Aorta (tissue), 5 donors: ENCODE measurements around the gene ABCG1. TPM values are rescaled to one million over a fixed set of nuclear protein-coding genes. Genes with fewer than 3 reads are reported as not detected.

Experiments
- ATAC-seq: fragments of 200-7000 bp; cut with Tn5 transposase; one replicate; pipeline ENCODE4 v1.9.1; 2022; ENCODE audit warnings: moderate library complexity; ENCODE audit not compliant: low FRiP score
- DNase-seq, 2 donors: peaks; one replicate each; pipeline ENCODE4 v3.0.0-alpha.2; 2020
- H3K27ac ChIP-seq, 2 donors: one replicate each; pipeline ENCODE4 v1.5.1; 2013; ENCODE audit warnings: low read length in 2 of 2, mild to moderate bottlenecking in 2 of 2, moderate library complexity in 2 of 2, control low read depth in 1 of 2, inconsistent platforms in 1 of 2, low read depth in 1 of 2
- H3K27me3 ChIP-seq, 2 donors: one replicate each; pipeline ENCODE4 v1.6.1; 2013; ENCODE audit warnings: control low read depth in 1 of 2, low read length in 1 of 2, mild to moderate bottlenecking in 1 of 2, moderate library complexity in 1 of 2; ENCODE audit not compliant: insufficient read depth in 2 of 2, control insufficient read depth in 1 of 2
- H3K36me3 ChIP-seq, 2 donors: one replicate each; pipeline ENCODE4 v1.6.1; 2013; ENCODE audit warnings: control low read depth in 1 of 2, low read length in 1 of 2, mild to moderate bottlenecking in 1 of 2; ENCODE audit not compliant: insufficient read depth in 2 of 2, control insufficient read depth in 1 of 2
- H3K4me1 ChIP-seq, 2 donors: one replicate each; pipeline ENCODE4 v1.6.1; 2013; ENCODE audit warnings: low read length in 2 of 2, control low read depth in 1 of 2, mild to moderate bottlenecking in 1 of 2, moderate library complexity in 1 of 2; ENCODE audit not compliant: insufficient read depth in 2 of 2, control insufficient read depth in 1 of 2
- H3K4me3 ChIP-seq, 2 donors: one replicate each; pipeline ENCODE4 v1.5.1; 2013; ENCODE audit warnings: low read length in 2 of 2, control low read depth in 1 of 2, mild to moderate bottlenecking in 1 of 2
- H3K9me3 ChIP-seq: one replicate; pipeline ENCODE4 v1.6.1; 2013; ENCODE audit warnings: mild to moderate bottlenecking, low read length; ENCODE audit not compliant: control insufficient read depth
- WGBS, 2 donors: extraction: QIAGEN DNeasy Blood & Tissue Kit; methylation state at CpG; one replicate each; pipeline ENCODE4 v1.1.7; 2013; 5-methylcytosine and 5-hydroxymethylcytosine counted together
- intact Hi-C, 2 donors: fragments of 100-400 bp; cut with DNase I; formaldehyde crosslinking; loops; one replicate each; pipeline versions ENCODE4 v1.14.2 to v1.15.0; 2022
- polyA plus RNA-seq, 2 donors: library from polyadenylated mRNA; stranded (reverse); fragments of 200-250 nt; gene quantifications; one replicate each; pipeline ENCODE4 v1.2.3, GENCODE V29; 2013
- total RNA-seq, 2 donors: library from RNA; stranded (reverse); fragmentation: NEBNext Ultra II Directional; extraction: Animal tissue kit (Norgen Biotek cat#: 25700); gene quantifications; one replicate each; pipeline ENCODE4 v1.2.1, GENCODE V29; 2021
- donor health status: healthy with polysubstance abuse.
- donor health status: Bipolar disorder and iron deficiency.
- donor health status: DM: no; HTN: no; CAD: no.
- donor health status: DM: no; HTN: no; CAD: no.
- donor health status: DM: yes; HTN: yes; CAD: no.

The ABCG1 gene
- total and polyA plus RNA-seq, 4 donors, result 4.8 to 24.2 (median 13.1) TPM

- 66 to 82% methylated on average over 22 to 29 of the region's 29 CpGs for WGBS, 2 donors
- Histone ChIP-seq H3K4me3 (no peak overlapping the region), H3K27me3 (no peaks in the 10 kb centered on the region), H3K36me3 (no peaks in the 10 kb centered on the region), H3K9me3 (no peaks in the 10 kb centered on the region), H3K4me1 (no peaks in the 10 kb centered on the region), H3K27ac (no peak overlapping the region)
- ATAC-seq (no peak), DNase-seq (no peak)
- intact Hi-C loops, result no loop called here
Observed at GRCh38 chr21:42272984-42273600, 54.2 kb downstream of the ABCG1 start.

- intact Hi-C loops, result no loop called here
Observed at GRCh38 chr21:42276076-42276475, 57.1 kb downstream of the ABCG1 start.

GRCh38 chr21:42276526-42277154 lies 57.7 kb downstream of the ABCG1 start:
- Histone ChIP-seq H3K27me3 (no peaks in the 10 kb centered on the region), H3K36me3 (no peaks in the 10 kb centered on the region), H3K4me1 (no peaks in the 10 kb centered on the region), H3K27ac (no peak overlapping the region), H3K9me3 (no peaks in the 10 kb centered on the region), H3K4me3 (no peak overlapping the region)
- DNase-seq (no peak), ATAC-seq (no peak)
- intact Hi-C loops, result no loop called here
- WGBS, 2 donors, result 92 to 93% methylated on average over 17 of the region's 17 CpGs

More at GRCh38 chr21:42276076-42276475, 57.1 kb downstream of the ABCG1 start:
- H3K9me3 ChIP-seq, result no peaks in the 10 kb centered on the region
- no peaks in the 10 kb centered on the region for H3K27me3 ChIP-seq
- H3K36me3 ChIP-seq, result no peaks in the 10 kb centered on the region
- H3K4me3 ChIP-seq, result no peak overlapping the region
- ATAC-seq, result no peak
- no peak overlapping the region for H3K27ac ChIP-seq
- H3K4me1 ChIP-seq, result no peaks in the 10 kb centered on the region
- DNase-seq, result no peak
- WGBS, 2 donors, result 62 to 74% methylated on average over 13 of the region's 13 CpGs

- H3K27ac ChIP-seq, result no peak overlapping the region
- WGBS, 2 donors, result 54 to 64% methylated on average over 4 of the region's 4 CpGs
Observed at GRCh38 chr21:42277593-42277992, 58.7 kb downstream of the ABCG1 start.

GRCh38 chr21:42278451-42279149 lies 59.7 kb downstream of the ABCG1 start:
- H3K4me1 ChIP-seq, result no peaks in the 10 kb centered on the region
- no peaks in the 10 kb centered on the region for H3K27me3 ChIP-seq
- H3K9me3 ChIP-seq, result no peaks in the 10 kb centered on the region
- intact Hi-C loops, result no loop called here
- no peak overlapping the region for H3K4me3 ChIP-seq
- H3K27ac ChIP-seq, result no peak overlapping the region
- DNase-seq, result no peak
- no peak for ATAC-seq
- WGBS, 2 donors, result 89 to 90% methylated on average over 19 of the region's 19 CpGs
- H3K36me3 ChIP-seq, result no peaks in the 10 kb centered on the region

More at GRCh38 chr21:42277593-42277992, 58.7 kb downstream of the ABCG1 start:
- intact Hi-C loops, result no loop called here
- ATAC-seq, result no peak
- Histone ChIP-seq H3K4me1 (no peaks in the 10 kb centered on the region), H3K27me3 (no peaks in the 10 kb centered on the region), H3K4me3 (no peak overlapping the region), H3K36me3 (no peaks in the 10 kb centered on the region), H3K9me3 (no peaks in the 10 kb centered on the region)
- DNase-seq, result no peak

- no peaks in the 10 kb centered on the region for H3K4me1 ChIP-seq
- H3K4me3 ChIP-seq, result no peak overlapping the region
- H3K27ac ChIP-seq, result no peak overlapping the region
- no peaks in the 10 kb centered on the region for H3K36me3 ChIP-seq
- ATAC-seq (no peak), DNase-seq (no peak)
- intact Hi-C loops, result no loop called here
- no peaks in the 10 kb centered on the region for H3K9me3 ChIP-seq
- no peaks in the 10 kb centered on the region for H3K27me3 ChIP-seq
- WGBS, 2 donors, result 82 to 86% methylated on average over 20 of the region's 20 CpGs
Observed at GRCh38 chr21:42279341-42279871, 60.5 kb downstream of the ABCG1 start.

GRCh38 chr21:42279888-42280287 lies 60.9 kb downstream of the ABCG1 start:
- H3K36me3 ChIP-seq, result no peaks in the 10 kb centered on the region
- H3K27ac ChIP-seq, result no peak overlapping the region
- WGBS, 2 donors, result 88 to 90% methylated on average over 11 of the region's 11 CpGs
- ATAC-seq, result no peak
- no peaks in the 10 kb centered on the region for H3K27me3 ChIP-seq
- no peak for DNase-seq
- no peaks in the 10 kb centered on the region for H3K4me1 ChIP-seq
- H3K4me3 ChIP-seq, result no peak overlapping the region
- H3K9me3 ChIP-seq, result no peaks in the 10 kb centered on the region
- intact Hi-C loops, result no loop called here

- Histone ChIP-seq H3K36me3 (no peaks in the 10 kb centered on the region), H3K27me3 (no peaks in the 10 kb centered on the region), H3K4me3 (no peak overlapping the region), H3K4me1 (no peaks in the 10 kb centered on the region), H3K27ac (no peak overlapping the region), H3K9me3 (no peaks in the 10 kb centered on the region)
- ATAC-seq, result no peak
- intact Hi-C loops, result no loop called here
- DNase-seq, result no peak
- 83 to 84% methylated on average over 21 to 22 of the region's 22 CpGs for WGBS, 2 donors
Observed at GRCh38 chr21:42280356-42281180, 61.6 kb downstream of the ABCG1 start.
